GM12878 (cell line): ENCODE results near the gene PEX26.
"Not testable (repeated sequence)": the region's sequence is repeated elsewhere in the genome, so short reads cannot be mapped to it uniquely, and the experiment has no call there.

ENCODE experiments used
- CEBPB ChIP-seq, 2 experiments: fragments of 150-350 bp in 1 of 2; IDR thresholded peaks; 2 replicates each; pipeline ENCODE4 v1.6.1; 2012 to 2014; ENCODE audit warnings: low read depth in 2 of 2, low read length in 2 of 2, borderline replicate concordance in 1 of 2, inconsistent platforms in 1 of 2
- FOXM1 ChIP-seq: IDR thresholded peaks from 2 replicates; pipeline ENCODE4 v1.6.1; 2012; ENCODE audit warnings: low read depth, mild to moderate bottlenecking, inconsistent platforms, low read length, moderate library complexity
- HDAC6 ChIP-seq: fragments of 200-600 bp; sonication (generic); IDR thresholded peaks from one replicate; pipeline ENCODE4 v1.8.0; 2017; ENCODE audit warnings: antibody characterized with exemption; ENCODE audit not compliant: unreplicated experiment
- MYC ChIP-seq: IDR thresholded peaks from 2 replicates; pipeline ENCODE4 v1.6.1; 2011; ENCODE audit warnings: mild to moderate bottlenecking, low read length, moderate library complexity, inconsistent platforms; ENCODE audit not compliant: insufficient read depth, insufficient replicate concordance, insufficient read length, severe bottlenecking
- NFIC ChIP-seq: IDR thresholded peaks from 2 replicates; pipeline ENCODE4 v1.6.1; 2012; ENCODE audit warnings: low read depth, mild to moderate bottlenecking, inconsistent platforms, low read length, moderate library complexity
- NFYB ChIP-seq: IDR thresholded peaks from 2 replicates; pipeline ENCODE4 v1.6.1; 2011; ENCODE audit warnings: low read depth, mild to moderate bottlenecking, low read length, improper control_type of control experiment, moderate library complexity; ENCODE audit not compliant: insufficient read depth
- TCF3 ChIP-seq: IDR thresholded peaks from 2 replicates; pipeline ENCODE4 v1.6.1; 2012; ENCODE audit warnings: low read depth, mild to moderate bottlenecking, low read length, borderline replicate concordance; ENCODE audit not compliant: insufficient read depth
- TF ChIP-seq, protein P1 (sequence below), 3 experiments: IDR thresholded peaks in 2 of 3; conservative IDR thresholded peaks in 1 of 3; 2 replicates each; pipeline ENCODE4 v1.5.1; 2011; ENCODE audit warnings: low read depth in 3 of 3, low read length in 3 of 3, mild to moderate bottlenecking in 3 of 3, control low read depth in 2 of 3, moderate library complexity in 2 of 3, inconsistent platforms in 1 of 3, mixed read lengths in 1 of 3; ENCODE audit not compliant: control insufficient read depth in 2 of 3, insufficient read depth in 1 of 3; ENCODE audit errors: extremely low read depth in 1 of 3

DNA sequence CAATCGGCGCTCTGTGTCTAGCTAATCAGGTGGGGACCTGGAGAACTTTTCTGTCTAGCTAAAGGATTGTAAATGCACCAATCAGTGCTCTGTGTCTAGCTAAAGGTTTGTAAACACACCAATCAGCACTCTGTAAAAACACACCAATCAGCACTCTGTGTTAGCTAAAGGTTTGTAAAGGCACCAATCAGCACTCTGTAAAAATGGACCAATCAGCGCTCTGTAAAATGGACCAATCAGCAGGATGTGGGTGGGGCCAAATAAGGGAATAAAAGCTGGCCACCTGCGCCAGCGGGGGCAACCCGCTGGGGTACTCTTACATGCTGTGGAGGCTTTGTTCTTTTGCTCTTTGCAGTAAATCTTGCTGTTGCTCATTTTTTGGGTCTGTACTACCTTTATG lies 63.2 kb downstream of the PEX26 start:
- not testable (repeated sequence) for TF ChIP-seq FOXM1; NFIC; MYC; HDAC6; CEBPB (IDR thresholded peaks at IDR 0.05; ENCODE audit: borderline replicate concordance in 1 of 2, low read depth in 2 of 2, low read length in 2 of 2); TCF3
- TF ChIP-seq, protein P1, sequence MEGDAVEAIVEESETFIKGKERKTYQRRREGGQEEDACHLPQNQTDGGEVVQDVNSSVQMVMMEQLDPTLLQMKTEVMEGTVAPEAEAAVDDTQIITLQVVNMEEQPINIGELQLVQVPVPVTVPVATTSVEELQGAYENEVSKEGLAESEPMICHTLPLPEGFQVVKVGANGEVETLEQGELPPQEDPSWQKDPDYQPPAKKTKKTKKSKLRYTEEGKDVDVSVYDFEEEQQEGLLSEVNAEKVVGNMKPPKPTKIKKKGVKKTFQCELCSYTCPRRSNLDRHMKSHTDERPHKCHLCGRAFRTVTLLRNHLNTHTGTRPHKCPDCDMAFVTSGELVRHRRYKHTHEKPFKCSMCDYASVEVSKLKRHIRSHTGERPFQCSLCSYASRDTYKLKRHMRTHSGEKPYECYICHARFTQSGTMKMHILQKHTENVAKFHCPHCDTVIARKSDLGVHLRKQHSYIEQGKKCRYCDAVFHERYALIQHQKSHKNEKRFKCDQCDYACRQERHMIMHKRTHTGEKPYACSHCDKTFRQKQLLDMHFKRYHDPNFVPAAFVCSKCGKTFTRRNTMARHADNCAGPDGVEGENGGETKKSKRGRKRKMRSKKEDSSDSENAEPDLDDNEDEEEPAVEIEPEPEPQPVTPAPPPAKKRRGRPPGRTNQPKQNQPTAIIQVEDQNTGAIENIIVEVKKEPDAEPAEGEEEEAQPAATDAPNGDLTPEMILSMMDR (IDR thresholded peaks at IDR 0.05 in 2 of 3, conservative IDR thresholded peaks at IDR 0.05 in 1 of 3; ENCODE audit: control insufficient read depth in 2 of 3, extremely low read depth in 1 of 3, insufficient read depth in 1 of 3, low read depth in 3 of 3, low read length in 3 of 3): not testable (repeated sequence)
- TF ChIP-seq NFYB: peak; percentile 76
